Endodermal cell (in vitro differentiated cells): ENCODE results near the gene APCDD1L. TPM values are rescaled to one million over a fixed set of nuclear protein-coding genes. Genes with fewer than 3 reads are reported as not detected.
A peak's percentile ranks its signal among the peaks of the same experiment; 100 is the strongest.
"Not testable (repeated sequence)": the region's sequence is repeated elsewhere in the genome, so short reads cannot be mapped to it uniquely, and the experiment has no call there.

Source experiments
- DNase-seq: peaks from one replicate; pipeline ENCODE4 v3.0.0-alpha.2; 2017
- H3K27ac ChIP-seq: 2 replicates; pipeline ENCODE4 v1.5.1; 2013; ENCODE audit warnings: mild to moderate bottlenecking, low read depth, low read length, moderate library complexity
- H3K27me3 ChIP-seq: 2 replicates; pipeline ENCODE4 v1.6.1; 2013; ENCODE audit warnings: mild to moderate bottlenecking, low read length, moderate library complexity; ENCODE audit not compliant: insufficient read depth, control insufficient read depth, poor library complexity, severe bottlenecking
- H3K36me3 ChIP-seq: 2 replicates; pipeline ENCODE4 v1.7.0; 2013; ENCODE audit warnings: mild to moderate bottlenecking, low read length, moderate library complexity; ENCODE audit not compliant: control insufficient read depth, insufficient read depth
- H3K4me1 ChIP-seq: one replicate; pipeline ENCODE4 v1.7.0; 2013; ENCODE audit warnings: low read length; ENCODE audit not compliant: control insufficient read depth, insufficient read depth
- H3K4me3 ChIP-seq: 2 replicates; pipeline ENCODE4 v1.5.1; 2013; ENCODE audit warnings: mild to moderate bottlenecking, low read length, moderate library complexity
- H3K9ac ChIP-seq: 2 replicates; pipeline ENCODE4 v1.6.1; 2013; ENCODE audit warnings: mild to moderate bottlenecking, low read length, moderate library complexity; ENCODE audit not compliant: poor library complexity, severe bottlenecking; ENCODE audit errors: extremely low read depth
- H3K9me3 ChIP-seq: 2 replicates; pipeline ENCODE4 v1.6.1; 2013; ENCODE audit warnings: mild to moderate bottlenecking, low read length, moderate library complexity; ENCODE audit not compliant: control insufficient read depth
- H3K27ac Mint-ChIP-seq: 2 replicates; pipeline ENCODE4 v1.8.0; 2020; ENCODE audit warnings: mixed read lengths
- H3K27me3 Mint-ChIP-seq: 2 replicates; pipeline ENCODE4 v1.8.0; 2021; ENCODE audit warnings: mild to moderate bottlenecking, mixed read lengths; ENCODE audit not compliant: insufficient read depth
- H3K36me3 Mint-ChIP-seq: 2 replicates; pipeline ENCODE4 v1.8.0; 2020; ENCODE audit warnings: low read depth, mixed read lengths
- H3K4me1 Mint-ChIP-seq: 2 replicates; pipeline ENCODE4 v1.8.0; 2020; ENCODE audit warnings: mixed read lengths
- H3K4me3 Mint-ChIP-seq: 2 replicates; pipeline ENCODE4 v1.8.0; 2020; ENCODE audit warnings: mild to moderate bottlenecking, moderate library complexity, mixed read lengths
- H3K9me3 Mint-ChIP-seq: 2 replicates; pipeline ENCODE4 v1.8.0; 2020; ENCODE audit warnings: mild to moderate bottlenecking, mixed read lengths
- WGBS, 2 experiments: methylation state at CpG; one replicate each; pipeline versions ENCODE4 v1.1.5 to v1.1.7; 2013; ENCODE audit warnings: missing lambda C conversion rate in 2 of 2, mixed read lengths in 1 of 2; ENCODE audit not compliant: insufficient coverage in 1 of 2, insufficient read length in 1 of 2; 5-methylcytosine and 5-hydroxymethylcytosine counted together
- total RNA-seq, 2 donors: library from RNA; stranded (reverse); fragmentation: NEBNext Ultra II Directional in 1 of 2; extraction: Animal tissue kit (Norgen Biotek cat#: 25700) in 1 of 2; gene quantifications; 2 replicates in 1 of 2; 3 replicates in 1 of 2; pipeline ENCODE4 v1.2.1, GENCODE V29; 2021
- TF ChIP-seq, protein P1 (sequence below): fragments of 200-600 bp; sonication (generic); conservative IDR thresholded peaks from 2 replicates; pipeline ENCODE4 v1.5.0; 2021; ENCODE audit warnings: antibody characterized with exemption, mild to moderate bottlenecking

Gene APCDD1L
- total RNA-seq, 2 donors from 2014 or later: 6.4 TPM

DNA sequence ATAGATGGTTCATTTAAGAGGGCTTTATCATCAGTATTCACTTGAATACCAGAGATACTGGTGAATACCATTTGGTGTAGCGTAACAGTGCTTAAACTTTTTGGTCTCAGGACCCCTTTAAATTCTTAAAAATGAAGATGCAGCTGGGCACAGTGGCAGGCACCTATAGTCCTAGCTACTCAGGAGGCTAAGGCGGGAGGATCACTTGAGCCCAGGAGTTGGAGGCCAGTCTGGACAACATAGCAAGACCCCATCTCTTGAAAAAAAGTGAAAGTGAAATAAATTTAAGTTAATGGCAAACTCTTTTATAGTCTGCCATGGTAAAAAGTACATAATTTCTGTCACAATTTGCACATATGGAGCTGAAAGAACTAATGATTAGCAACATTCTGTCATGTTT is 86.8 kb downstream of the APCDD1L start:
- Histone ChIP-seq H3K9ac (no peak overlapping the region), H3K36me3 (peaks cover 37% of the 10 kb centered on the region), H3K27me3 (no peaks in the 10 kb centered on the region), H3K27ac (no peak overlapping the region), H3K4me3 (no peak overlapping the region), H3K9me3 (no peaks in the 10 kb centered on the region), H3K4me1 (peaks cover 7% of the 10 kb centered on the region)
- no peak for DNase-seq
- H3K9me3 Mint-ChIP-seq: no peaks in the 10 kb centered on the region
- H3K4me3 Mint-ChIP-seq: no peak overlapping the region
- 85 to 92% methylated on average over 2 of the region's 2 CpGs for WGBS, 2 experiments
- peaks cover 26% of the 10 kb centered on the region for H3K36me3 Mint-ChIP-seq
- H3K27ac Mint-ChIP-seq: no peak overlapping the region
- TF ChIP-seq, protein P1, sequence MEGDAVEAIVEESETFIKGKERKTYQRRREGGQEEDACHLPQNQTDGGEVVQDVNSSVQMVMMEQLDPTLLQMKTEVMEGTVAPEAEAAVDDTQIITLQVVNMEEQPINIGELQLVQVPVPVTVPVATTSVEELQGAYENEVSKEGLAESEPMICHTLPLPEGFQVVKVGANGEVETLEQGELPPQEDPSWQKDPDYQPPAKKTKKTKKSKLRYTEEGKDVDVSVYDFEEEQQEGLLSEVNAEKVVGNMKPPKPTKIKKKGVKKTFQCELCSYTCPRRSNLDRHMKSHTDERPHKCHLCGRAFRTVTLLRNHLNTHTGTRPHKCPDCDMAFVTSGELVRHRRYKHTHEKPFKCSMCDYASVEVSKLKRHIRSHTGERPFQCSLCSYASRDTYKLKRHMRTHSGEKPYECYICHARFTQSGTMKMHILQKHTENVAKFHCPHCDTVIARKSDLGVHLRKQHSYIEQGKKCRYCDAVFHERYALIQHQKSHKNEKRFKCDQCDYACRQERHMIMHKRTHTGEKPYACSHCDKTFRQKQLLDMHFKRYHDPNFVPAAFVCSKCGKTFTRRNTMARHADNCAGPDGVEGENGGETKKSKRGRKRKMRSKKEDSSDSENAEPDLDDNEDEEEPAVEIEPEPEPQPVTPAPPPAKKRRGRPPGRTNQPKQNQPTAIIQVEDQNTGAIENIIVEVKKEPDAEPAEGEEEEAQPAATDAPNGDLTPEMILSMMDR: no peak
- peaks cover 37% of the 10 kb centered on the region for H3K4me1 Mint-ChIP-seq
- H3K27me3 Mint-ChIP-seq: no peaks in the 10 kb centered on the region

DNA sequence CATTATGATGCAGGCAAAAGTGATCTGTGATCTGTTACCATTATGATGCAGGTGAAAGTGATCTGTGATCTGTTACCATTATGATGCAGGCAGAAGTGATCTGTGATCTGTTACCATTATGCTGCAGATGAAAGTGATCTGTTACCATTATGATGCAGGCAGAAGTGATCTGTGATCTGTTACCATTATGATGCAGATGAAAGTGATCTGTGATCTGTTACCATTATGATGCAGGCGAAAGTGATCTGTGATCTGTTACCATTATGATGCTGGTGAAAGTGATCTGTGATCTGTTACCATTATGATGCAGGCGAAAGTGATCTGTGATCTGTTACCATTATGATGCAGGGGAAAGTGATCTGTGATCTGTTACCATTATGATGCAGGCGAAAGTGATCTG is 87.6 kb downstream of the APCDD1L start:
- peaks cover 36% of the 10 kb centered on the region for H3K36me3 ChIP-seq
- H3K36me3 Mint-ChIP-seq: peaks cover 26% of the 10 kb centered on the region
- not testable (repeated sequence) for H3K27me3 ChIP-seq, H3K4me3 Mint-ChIP-seq, H3K27ac ChIP-seq, H3K27ac Mint-ChIP-seq, H3K27me3 Mint-ChIP-seq, H3K9me3 Mint-ChIP-seq, H3K4me3 ChIP-seq, DNase-seq, H3K9ac ChIP-seq, H3K4me1 ChIP-seq, H3K9me3 ChIP-seq
- 89 to 94% methylated on average over 3 of the region's 3 CpGs for WGBS, 2 experiments
- peaks cover 39% of the 10 kb centered on the region for H3K4me1 Mint-ChIP-seq

DNA sequence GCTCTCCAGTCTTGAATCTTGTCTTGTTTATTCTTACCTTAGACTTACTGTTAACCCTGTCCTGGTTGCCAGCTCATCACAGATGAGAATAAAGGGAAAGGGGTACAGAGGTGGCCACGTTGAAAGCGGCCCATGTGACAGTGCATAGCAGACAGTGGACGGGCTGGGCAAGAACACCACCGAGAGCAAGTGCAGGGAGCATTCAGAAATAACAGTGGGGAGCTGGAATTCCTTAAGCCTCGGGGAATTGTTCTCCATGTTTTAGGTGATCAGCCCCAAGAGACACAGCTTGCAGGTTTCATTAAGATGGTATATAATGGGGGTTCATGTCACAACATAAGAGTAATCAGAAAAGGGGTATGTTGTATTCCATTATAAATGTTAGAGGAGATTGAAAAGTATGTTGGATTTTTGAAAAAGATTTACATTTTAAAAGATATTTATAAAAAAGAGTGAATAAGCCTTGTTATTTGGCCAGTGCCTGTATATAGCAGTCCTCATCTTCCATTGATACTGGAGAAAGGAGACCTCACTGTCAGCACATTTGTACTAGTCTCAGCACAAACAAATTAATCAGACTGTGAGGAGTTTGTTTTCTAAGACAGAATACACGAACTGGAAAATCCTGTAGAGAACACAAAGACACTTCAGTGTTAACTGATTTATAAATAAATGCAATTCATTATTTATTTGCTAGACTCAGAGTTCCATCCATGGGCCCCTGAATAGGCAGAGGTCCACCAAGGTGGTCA is 90.8 kb downstream of the APCDD1L start:
- Histone ChIP-seq H3K9ac (no peak overlapping the region), H3K36me3 (peaks cover 38% of the 10 kb centered on the region), H3K4me1 (peaks cover 13% of the 10 kb centered on the region), H3K4me3 (no peak overlapping the region), H3K27me3 (no peaks in the 10 kb centered on the region), H3K27ac (peak overlapping the region; percentile 8), H3K9me3 (no peaks in the 10 kb centered on the region)
- Mint-ChIP-seq H3K4me3 (no peak overlapping the region), H3K4me1 (peaks cover 35% of the 10 kb centered on the region), H3K9me3 (no peaks in the 10 kb centered on the region), H3K36me3 (peaks cover 31% of the 10 kb centered on the region), H3K27ac (peak overlapping the region; percentile 24), H3K27me3 (no peaks in the 10 kb centered on the region)
- DNase-seq: no peak
- TF ChIP-seq, protein P1: no peak
- 70 to 79% methylated on average over 5 of the region's 6 CpGs for WGBS, 2 experiments
